Heart left ventricle (tissue), 13 donors: ENCODE data around the gene SH3BGRL3.

Experiments
- CTCF ChIP-seq, 12 donors: fragments of 200-600 bp; sonication (generic) in 4 of 12; IDR thresholded peaks; one replicate each; pipeline versions ENCODE4 v1.5.0 to v1.8.0; 2018 to 2022; ENCODE audit warnings: antibody characterized with exemption in 12 of 12, mild to moderate bottlenecking in 5 of 12
- POLR2A ChIP-seq, 2 donors: fragments of 450-650 bp; IDR thresholded peaks; one replicate each; pipeline ENCODE4 v1.6.1; 2017; ENCODE audit warnings: antibody characterized with exemption in 2 of 2, mild to moderate bottlenecking in 2 of 2, moderate library complexity in 2 of 2
- donor health status: ischemic (EF 13 %, LVEDD 7.1; RV severe dilation, severe dysfunction).
- donor health status: DM: no; HTN: yes; CAD: no.
- donor health status: DM: no; HTN: no; CAD: no.
- donor health status: ischemic (EF 25% LVEDD 6.9; RV normal size, moderate dysfunction).
- donor health status: ischemic (EF 25% LVEDD 5.7; RV mildly dilated, moderate dysfunction).
- donor health status: ischemic (EF 35%, LVEDD 5.7; RV mildly dilated, moderate dysfunction).
- donor health status: nonischemic (EF 11% LVEDD 7.7; RV severe dilation, severe dysfunction).
- donor health status: DM: yes; HTN: yes; CAD: no.
- donor health status: PGD.
- donor health status: ischemic (EF 29% LVEDD 5.4; RV normal size, mild dysfunction).
- donor health status: nonischemic (EF 23%, LVEDD 6.1; RV moderate dilation, normal function).

GRCh38 chr1:26314501-26314900 is 34.6 kb downstream of the SH3BGRL3 start:
- no peak for TF ChIP-seq CTCF (IDR thresholded peaks at IDR 0.05)
- no peak for TF ChIP-seq POLR2A (IDR thresholded peaks at IDR 0.05)
